ENCODE measurements around the gene NFYC. TPM values are rescaled to one million over a fixed set of nuclear protein-coding genes. Genes with fewer than 3 reads are reported as not detected.

Gene NFYC
- total and polyA plus RNA-seq, 2 of the 8 experiments (the other 6 are each of a cell fraction or from before 2014, with no cell fraction given): 54.1 to 124 TPM

- TF ChIP-seq NANOG (IDR thresholded peaks at IDR 0.05; ENCODE audit: insufficient read depth, low read depth, low read length, poor library complexity, severe bottlenecking): no peak
- peak in 1 of 2 experiments; percentile 3; a peak in 1 of 3 replicates for TF ChIP-seq EP300 (IDR thresholded peaks at IDR 0.05; ENCODE audit: borderline replicate concordance in 1 of 2, low read depth in 2 of 2, low read length in 2 of 2)
- no peak for TF ChIP-seq BCL11A (IDR thresholded peaks at IDR 0.05; ENCODE audit: low read depth in 2 of 2, low read length in 2 of 2)
- no peak for TF ChIP-seq CTCF (IDR thresholded peaks at IDR 0.05; ENCODE audit: control extremely low read depth in 1 of 3, insufficient read depth in 1 of 3, low read depth in 1 of 3, low read length in 3 of 3)
- no peak for TF ChIP-seq HDAC6 (IDR thresholded peaks at IDR 0.05; ENCODE audit: low read depth, low read length)
- TF ChIP-seq TAF1 (IDR thresholded peaks at IDR 0.05; ENCODE audit: low read depth, low read length): peak; percentile 93
- TF ChIP-seq GABPA (IDR thresholded peaks at IDR 0.05; ENCODE audit: borderline replicate concordance, insufficient read depth, low read length): no peak
- TF ChIP-seq FOSL1 (IDR thresholded peaks at IDR 0.05; ENCODE audit: insufficient read depth, low read depth, low read length): no peak
- no peak for TF ChIP-seq RXRA (IDR thresholded peaks at IDR 0.05; ENCODE audit: insufficient read depth, low read depth, low read length)
Measured at GRCh38 chr1:40691538-40692428, at the start of gene NFYC (continued).
